GM21390 (cell line): ENCODE data around the gene UGT1A3.

ENCODE experiments used
- ATAC-seq: cut with Tn5 transposase; IDR thresholded peaks from one replicate; pipeline ENCODE4 v1.9.1; 2021; ENCODE audit not compliant: unreplicated experiment

UGT1A3 gene

GRCh38 chr2:233756429-233757081, 27.7 kb downstream of the UGT1A3 start:
- ATAC-seq = no peak

GRCh38 chr2:233758141-233758540, 29.3 kb downstream of the UGT1A3 start:
- no peak for ATAC-seq

- no peak for ATAC-seq
Measured at GRCh38 chr2:233758849-233759248, 30.0 kb downstream of the UGT1A3 start.

DNA sequence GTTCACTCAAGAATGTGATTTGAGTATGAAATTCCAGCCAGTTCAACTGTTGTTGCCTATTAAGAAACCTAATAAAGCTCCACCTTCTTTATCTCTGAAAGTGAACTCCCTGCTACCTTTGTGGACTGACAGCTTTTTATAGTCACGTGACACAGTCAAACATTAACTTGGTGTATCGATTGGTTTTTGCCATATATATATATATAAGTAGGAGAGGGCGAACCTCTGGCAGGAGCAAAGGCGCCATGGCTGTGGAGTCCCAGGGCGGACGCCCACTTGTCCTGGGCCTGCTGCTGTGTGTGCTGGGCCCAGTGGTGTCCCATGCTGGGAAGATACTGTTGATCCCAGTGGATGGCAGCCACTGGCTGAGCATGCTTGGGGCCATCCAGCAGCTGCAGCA, 31.2 kb downstream of the UGT1A3 start, which contains the start of gene UGT1A1:
TSS of gene UGT1A1 (plus strand) at position 228 of the 400 bp plus-strand sequence. CDS start at position 246, 18 bp downstream.
- ATAC-seq = no peak

GRCh38 chr2:233761040-233761769, 32.4 kb downstream of the UGT1A3 start:
- no peak for ATAC-seq

DNA sequence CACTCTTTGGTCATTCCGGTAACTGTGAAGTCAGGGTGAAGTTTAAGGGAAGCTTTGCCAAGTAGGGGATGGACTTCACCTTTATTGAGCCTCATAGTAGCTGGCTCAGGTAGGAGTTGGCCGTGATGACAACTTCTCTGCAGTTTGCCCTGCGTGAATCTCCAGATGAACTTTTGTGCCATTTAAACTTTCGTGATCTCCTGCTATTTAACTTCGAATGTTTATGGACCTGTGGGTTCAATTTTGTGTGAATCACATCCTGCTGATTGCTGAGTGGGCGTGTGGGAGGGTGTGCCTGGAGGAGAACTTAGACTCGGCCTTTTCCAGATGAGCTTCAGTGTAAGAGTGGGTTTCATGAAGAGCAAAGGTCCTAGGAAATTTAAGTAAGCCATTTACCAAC, 35.4 kb downstream of the UGT1A3 start:
- no peak for ATAC-seq

DNA sequence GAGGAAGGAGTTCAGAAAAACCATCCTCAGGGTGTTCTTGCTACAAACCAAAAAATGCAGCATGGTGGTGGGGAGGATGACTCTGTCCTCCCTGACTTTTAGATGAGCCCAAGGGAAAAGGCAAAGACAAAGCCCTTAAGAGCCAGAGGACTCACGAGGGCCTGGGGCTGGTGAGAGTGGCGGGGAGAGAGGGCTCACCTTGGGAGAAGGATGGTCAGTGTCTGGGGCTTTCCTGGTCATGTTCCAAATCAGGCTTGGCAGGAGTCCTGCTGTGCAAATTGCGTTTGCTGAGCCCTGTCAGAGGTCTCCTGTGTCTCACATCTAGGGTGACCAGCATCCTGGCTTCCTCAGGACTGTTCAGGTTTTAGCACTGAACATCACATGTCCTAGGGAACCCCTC, 35.9 kb downstream of the UGT1A3 start:
- no peak for ATAC-seq

DNA sequence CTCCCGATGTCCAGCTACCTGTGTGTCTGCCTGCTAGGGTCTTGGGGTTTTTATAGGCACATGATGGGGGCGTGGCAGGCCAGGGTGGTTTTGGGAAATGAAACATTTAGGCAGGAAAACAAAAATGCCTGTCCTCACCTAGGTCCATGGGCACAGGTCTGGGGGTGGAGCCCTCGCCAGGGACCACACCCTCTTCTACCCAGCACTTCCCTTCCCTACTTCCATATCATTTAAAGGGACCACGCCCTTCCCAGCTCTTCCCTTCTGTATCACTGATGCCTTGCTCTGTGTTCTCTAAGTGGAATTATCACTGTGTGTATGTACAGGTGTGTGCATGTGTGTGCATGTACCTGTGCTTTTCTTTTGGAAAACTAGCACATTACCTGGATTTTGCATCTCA, 37.6 kb downstream of the UGT1A3 start:
- no peak for ATAC-seq

DNA sequence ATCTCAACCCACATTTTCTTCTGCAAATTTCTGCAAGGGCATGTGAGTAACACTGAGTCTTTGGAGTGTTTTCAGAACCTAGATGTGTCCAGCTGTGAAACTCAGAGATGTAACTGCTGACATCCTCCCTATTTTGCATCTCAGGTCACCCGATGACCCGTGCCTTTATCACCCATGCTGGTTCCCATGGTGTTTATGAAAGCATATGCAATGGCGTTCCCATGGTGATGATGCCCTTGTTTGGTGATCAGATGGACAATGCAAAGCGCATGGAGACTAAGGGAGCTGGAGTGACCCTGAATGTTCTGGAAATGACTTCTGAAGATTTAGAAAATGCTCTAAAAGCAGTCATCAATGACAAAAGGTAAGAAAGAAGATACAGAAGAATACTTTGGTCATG, 39.2 kb downstream of the UGT1A3 start:
- ATAC-seq = no peak

DNA sequence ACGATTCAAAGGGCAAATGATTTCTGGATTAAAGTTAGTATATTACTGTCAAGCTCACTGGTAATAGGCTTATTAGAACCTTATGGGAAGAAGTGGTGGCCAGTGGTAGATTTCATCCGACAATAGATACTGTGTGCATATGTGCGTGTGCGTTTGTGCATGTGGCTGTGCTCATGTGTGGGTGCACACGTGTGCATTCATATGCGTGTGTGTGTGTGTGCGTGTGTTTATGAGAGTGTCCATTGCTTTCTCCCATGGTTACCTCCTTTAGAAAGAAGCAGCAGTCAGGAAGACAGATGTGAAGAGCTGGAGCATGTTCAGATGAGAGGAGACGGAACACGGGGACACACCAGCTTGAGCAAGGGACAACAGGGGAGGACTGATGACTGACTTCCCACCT, 40.4 kb downstream of the UGT1A3 start:
- ATAC-seq = no peak

GRCh38 chr2:233772153-233772552, 43.3 kb downstream of the UGT1A3 start:
- no peak for ATAC-seq

DNA sequence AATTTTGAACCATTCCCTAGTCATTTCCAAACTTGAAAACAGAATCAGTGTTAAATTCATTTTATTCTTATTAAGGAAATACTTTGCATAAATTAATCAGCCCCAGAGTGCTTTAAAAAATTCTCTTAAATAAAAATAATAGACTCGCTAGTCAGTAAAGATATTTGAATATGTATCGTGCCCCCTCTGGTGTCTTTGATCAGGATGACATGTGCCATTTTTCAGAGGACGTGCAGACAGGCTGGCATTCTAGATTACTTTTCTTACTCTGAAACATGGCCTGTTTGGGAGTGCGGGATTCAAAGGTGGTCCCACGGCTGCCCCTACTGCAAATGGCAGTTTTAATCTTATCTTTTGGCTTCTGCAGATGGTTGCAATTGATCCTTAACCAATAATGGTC, 43.7 kb downstream of the UGT1A3 start:
- ATAC-seq = no peak

DNA sequence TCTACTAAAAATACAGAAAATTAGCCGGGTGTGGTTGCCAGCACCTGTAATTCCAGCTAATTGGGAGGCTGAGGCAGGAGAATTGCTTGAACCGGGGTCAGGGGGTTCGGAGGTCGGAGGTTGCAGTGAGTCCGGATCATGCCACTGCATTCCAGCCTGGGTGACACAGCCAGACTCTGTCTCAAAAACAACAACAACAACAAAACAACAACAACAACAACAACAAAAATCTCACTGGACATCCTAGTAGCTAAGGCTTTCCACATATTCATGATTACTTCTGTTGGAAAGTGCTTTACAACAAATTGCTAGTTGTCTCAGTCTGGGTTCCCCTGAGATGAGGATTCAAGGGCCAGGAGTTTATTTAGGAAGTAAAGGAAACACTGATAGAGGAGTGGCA, 45.0 kb downstream of the UGT1A3 start:
- ATAC-seq = no peak

DNA sequence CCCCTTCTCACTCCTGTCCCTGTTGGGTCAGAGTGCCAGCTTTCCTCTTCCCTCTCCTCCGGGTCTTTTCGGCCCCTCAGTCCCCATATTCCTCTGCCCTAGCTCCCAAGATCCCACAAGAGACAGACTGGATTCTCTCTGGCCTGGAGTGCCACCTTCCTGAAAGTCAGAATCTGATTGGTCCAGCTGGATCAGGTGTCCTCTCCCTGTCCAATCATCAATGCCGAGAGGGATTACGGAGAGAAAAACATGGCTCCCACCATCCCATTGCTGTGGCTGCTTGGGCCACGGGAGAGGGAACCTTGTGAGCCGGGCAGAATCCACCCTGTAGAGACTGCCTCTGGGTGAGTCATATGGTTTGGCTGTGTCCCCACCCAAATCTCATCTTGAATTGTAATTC, 46.6 kb downstream of the UGT1A3 start:
- no peak for ATAC-seq

- ATAC-seq = no peak
Measured at GRCh38 chr2:233778030-233778429, 49.2 kb downstream of the UGT1A3 start, which contains the start of gene MROH2A. Gene MROH2A (plus strand): TSS chr2:233778330. CDS start chr2:233779359, 1,029 bp downstream.

DNA sequence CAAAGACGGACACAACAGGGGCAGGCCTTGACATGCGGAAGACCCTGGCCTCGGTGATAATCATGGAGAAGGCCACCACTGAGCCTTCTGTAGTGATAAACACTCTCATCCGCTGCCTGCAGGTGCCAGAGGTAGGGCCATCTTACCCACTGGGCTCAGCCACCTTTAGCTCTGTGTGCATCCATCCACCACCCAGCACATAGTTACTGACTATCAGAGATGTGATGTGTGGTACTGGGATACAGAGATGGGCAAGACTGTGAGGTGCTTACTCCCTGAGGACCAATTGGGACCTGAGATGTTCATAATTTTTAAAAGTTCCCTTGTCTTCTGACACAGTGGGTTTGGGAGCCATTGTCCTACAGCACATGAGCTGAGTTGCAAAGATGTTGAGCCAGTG, 50.9 kb downstream of the UGT1A3 start:
- no peak for ATAC-seq

- no peak for ATAC-seq
Measured at GRCh38 chr2:233780771-233781170, 51.9 kb downstream of the UGT1A3 start.

DNA sequence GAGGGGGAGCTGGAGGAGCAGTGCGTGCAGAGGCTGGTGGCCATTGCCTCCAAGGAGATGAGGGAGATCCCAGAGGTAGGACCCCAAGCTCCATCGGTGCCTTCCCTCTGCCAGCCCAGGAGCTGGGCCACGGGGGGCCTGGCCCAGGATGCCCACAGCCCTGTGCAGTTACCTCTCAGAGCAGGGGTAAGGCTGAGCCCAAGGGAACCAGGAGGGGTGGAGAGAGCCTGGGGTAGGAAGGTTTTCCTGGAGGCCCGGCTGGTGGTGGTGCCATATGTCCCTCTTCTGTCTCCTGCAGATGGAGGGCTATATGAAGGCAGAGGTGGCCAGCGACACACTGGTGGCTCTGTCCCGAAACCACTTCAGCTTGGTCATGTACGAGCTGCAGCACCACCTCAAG, 60.7 kb downstream of the UGT1A3 start:
- ATAC-seq = no peak

- ATAC-seq = no peak
Measured at GRCh38 chr2:233791151-233791882, 62.5 kb downstream of the UGT1A3 start.

GRCh38 chr2:233791883-233792329, 63.1 kb downstream of the UGT1A3 start:
- ATAC-seq = no peak

DNA sequence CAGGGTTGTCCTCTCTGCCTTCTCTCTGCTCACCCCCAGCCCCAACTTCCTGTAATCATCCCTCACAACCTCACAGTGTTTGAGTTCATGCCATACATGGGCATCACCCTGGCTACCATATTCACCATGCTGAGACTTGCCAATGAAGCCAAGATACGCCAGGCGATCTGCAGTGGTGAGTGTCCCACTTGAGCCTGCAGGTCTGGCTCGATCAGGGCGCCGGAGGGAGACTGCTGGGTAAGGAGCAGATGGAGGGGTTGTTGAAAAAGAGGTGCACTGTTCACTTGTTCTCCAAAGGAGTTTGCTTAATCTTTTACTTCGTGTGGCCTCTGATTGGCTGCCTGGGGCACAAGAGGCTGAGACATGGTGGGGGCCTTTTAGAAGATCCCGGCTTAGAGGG, 63.9 kb downstream of the UGT1A3 start:
- no peak for ATAC-seq
